Activated naive CD8-positive, alpha-beta T cell treated with anti-CD3 and anti-CD28 coated beads, Interleukin-2, amount 50 U/mL, for 16 hours (primary cell): ENCODE measurements around the gene ITGB1BP2.
"Not testable (repeated sequence)": the region's sequence is repeated elsewhere in the genome, so short reads cannot be mapped to it uniquely, and the experiment has no call there.

Experiments
- DNase-seq: peaks from one replicate; pipeline ENCODE4 v3.0.0-alpha.2; 2020; ENCODE audit warnings: low read depth, low spot score

Gene ITGB1BP2

DNA sequence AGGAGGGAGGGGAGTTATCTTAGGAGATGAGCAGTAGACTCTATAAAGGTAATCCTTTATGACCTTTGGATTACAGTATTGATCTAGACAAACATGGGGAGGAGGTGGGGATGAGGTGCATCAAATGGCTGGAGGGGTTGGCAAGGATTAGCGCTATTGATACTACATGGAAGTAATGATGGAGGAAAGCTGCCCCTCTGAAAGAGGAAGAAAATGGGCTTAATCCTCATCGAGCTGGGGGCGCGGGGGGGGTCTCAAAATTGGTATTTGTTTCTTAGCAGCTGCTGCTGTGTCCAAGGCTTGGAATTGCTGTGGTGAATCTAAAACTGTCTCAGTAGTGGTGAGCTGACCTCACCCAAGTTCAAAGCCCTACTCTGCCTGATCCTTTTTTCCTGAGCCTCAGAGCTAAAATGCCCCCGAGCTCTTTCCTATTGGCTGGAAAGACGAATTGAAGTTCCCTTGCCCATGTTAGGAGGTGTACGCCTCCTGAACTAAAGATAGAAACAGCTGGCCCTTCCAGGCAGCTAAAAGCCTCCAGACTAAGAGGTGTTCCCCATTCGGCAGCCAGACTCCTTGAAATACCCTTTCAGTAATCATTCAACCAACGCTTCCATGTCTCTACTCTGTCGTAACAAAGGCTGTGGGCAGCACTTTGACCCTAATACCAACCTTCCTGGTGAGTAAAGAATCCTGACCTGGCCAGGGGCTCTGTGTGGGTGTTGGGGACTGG is at the start of gene ITGB1BP2:
ITGB1BP2 (plus strand) TSS at position 556 of the 730 bp plus-strand sequence; CDS start at position 613, 57 bp downstream.
- DNase-seq, result no peak

DNA sequence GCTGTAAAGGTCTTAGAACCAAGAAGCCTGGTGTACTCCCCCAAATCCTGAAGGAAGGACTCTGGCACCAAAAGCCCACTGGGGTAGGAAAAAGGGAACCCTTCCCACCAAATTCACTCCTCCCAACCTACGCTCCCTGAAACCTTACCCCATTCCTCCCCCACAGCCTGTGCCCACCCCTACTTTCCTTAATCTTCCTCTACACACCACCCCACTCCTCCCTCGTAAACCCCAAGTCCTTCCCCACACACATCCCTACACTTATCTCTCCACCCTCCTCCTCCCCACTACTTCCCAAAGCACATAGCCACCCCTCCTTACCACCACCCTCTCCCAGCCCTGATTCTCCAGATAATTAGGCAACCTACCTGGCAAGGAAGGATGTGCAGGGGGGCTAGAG is 49.3 kb upstream of the ITGB1BP2 start:
- DNase-seq, result no peak

DNA sequence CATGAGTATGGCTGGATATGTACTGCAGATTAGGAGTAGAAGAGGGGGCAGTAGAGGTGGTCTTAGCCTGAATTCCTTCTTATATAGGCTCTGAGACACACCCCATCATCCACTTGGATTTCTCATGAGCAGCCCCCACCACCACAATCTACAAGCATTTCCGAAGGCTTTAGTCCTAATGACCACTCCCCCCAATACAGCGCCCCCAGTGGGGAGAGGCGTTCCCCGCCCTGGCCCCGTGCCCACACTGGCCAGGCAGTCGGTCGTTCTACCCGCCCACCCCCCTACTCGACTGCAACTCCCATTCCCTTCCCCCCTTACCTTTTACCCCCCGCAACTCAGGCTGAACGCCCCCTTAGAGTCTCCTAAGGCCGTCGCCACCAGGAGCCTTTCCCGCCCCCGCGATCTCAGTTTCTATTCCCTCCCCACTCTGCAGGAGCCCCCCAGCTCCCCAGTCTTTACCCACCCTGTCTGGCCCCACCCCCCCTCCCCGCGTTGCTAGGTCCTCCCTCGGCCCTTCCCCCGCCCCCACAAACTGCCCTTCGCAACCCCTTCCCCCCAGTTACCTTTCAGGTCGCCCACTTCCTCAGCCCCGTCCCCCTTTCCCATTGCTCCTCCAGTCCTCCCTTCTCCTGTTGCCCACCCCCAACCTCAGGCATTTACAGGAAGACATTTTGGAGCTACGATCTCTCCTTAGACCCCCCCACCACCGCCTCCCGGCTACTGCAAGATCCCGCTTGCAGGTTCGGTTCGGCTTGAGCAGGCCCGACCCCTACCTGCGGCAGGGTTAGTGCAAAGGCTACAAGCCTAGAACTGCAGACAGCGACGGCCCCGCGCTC is 48.1 kb upstream of the ITGB1BP2 start:
- DNase-seq, result no peak

DNA sequence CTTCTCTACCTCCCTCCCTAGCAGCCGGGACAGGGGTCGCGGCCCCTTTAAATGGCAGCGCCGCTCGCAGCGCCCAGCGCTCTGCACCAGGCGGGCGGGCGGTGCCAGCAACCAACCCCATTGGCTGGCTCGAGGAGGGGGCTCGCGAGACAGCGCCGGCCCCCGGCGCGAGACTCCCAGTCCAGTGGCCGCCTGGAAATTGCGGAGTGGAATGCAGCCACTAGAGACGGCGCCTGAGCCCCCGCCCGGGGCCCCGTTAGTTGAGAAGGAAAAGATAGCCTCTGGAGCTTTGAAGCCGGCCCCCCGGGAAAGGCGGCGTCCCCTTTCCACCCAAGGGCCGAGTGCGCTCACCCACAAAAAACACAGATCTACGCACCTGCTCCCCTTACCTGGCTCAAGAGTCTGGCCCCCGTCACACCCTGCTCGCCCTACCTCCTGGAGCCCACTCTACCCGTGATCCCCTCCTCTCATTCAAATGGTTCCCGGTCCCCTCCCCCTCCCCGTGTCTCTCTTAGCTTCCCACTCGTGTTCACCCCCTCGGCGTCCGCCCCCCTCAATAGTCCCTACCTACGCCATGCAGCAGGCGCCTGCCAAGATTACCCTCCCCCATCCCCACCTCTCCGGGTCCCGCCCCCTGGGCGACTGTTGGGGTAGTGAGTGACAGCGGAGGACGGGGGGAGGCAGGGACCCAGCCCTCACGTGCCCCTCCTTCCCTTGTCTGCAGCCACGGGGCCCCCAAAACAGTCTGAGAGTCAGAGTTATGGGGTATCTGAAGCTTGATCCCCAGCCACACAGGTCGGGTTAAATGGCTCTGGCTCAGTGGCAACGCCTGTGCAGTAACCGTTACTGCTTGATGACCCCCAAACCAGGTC is 47.2 kb upstream of the ITGB1BP2 start, which contains the start of gene ZMYM3:
ZMYM3 (minus strand) TSS at position 49 of the 872 bp plus-strand sequence. CDS start 885 bp downstream, outside the sequence.
- peak; percentile 49 for DNase-seq

DNA sequence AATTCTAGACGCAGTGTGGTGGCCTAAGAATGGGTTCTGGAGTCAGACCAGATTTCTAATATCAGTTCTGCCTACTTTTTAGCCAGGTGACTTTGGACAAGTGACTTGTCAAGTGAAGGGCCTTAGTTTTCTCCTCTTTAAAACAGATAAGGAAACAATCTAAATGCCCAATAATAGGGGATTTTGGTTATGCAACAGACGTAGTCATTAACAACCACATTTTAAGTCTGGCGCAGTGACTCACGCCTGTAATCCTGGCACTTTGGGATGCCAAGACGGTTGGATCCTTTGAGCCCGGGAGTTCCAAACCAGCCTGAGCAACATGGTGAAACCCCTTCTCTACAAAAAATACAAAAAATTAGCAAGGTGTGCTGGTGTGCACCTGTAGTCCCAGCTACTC is 45.5 kb upstream of the ITGB1BP2 start:
- no peak for DNase-seq

DNA sequence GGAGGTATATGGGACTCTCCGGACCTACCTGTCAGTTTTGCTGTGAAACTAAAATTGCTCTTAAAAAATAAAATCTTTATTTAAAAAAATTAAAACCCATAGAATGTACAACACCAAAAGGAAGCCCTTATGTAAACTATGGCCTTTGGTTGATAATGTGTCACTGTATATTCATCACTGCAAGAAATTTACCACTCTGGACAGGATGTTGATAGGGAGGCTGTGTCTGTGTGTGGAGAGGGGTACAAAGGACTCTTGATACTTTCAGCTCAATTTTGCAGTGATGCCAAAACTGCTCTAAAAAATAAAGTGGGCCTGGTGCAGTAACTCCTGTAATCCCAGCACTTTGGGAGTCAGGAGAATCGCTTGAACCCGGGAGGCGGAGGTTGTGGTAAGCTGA is 44.7 kb upstream of the ITGB1BP2 start:
- DNase-seq, result no peak

DNA sequence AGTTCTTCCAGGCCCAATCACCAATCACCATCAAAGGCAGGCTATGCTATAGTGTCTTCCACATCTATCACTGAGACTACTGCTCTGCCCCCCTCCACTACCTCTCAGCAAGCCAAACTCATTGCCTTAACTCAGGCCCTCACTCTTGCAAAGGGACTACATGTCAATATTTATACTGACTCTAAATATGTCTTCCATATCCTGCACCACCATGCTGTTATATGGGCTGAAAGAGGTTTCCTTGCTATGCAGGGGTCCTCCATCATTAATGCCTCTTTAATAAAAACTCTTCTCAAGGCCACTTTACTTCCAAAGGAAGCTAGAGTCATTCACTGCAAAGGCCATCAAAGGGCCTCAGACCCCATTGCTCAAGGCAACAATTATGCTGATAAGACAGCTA is 32.9 kb upstream of the ITGB1BP2 start:
- DNase-seq, result not testable (repeated sequence)

DNA sequence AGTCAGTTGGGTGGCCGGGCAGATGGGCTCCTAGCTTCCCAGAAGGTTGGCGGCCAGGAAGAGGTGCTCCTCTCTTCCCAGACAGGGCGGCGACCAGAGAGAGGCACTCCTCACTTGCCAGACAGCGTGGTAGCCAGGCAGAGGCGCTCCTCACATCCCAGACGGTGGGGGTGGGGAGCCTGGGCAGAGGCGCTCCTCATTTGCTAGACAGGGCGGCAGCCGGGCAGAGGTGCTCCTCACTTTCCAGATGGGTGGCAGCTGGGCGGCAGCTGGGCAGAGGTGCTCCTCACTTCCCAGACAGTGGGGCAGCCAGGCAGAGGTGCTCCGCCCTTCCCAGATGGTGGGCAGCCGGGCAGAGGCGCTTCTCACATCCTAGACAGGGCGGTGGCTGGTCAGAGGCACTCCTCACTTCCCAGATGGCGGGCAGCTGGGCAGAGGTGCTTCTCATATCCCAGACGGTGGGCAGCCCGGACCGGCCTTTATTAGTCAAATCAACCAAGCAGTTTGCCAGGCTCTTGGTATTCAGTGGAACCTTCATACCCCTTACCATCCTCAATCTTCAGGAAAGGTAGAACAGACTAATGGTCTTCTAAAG is 31.7 kb upstream of the ITGB1BP2 start:
- DNase-seq, result no peak

DNA sequence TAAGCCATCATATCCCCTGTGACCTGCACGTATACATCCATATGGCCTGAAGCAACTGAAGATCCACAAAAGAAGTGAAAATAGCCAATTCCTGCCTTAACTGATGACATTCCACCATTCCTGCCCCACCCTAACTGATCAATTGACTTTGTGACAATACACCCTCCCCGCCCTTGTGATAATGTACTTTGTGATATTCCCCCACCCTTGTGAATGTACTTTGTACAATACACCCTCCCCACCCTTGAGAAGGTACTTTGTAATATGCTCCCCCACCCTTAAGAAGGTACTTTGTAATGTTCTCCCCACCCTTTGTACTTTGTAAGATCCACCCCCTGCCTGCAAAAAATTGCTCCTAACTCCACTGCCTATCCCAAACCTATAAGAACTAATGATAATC is 29.2 kb upstream of the ITGB1BP2 start:
- DNase-seq, result not testable (repeated sequence)

DNA sequence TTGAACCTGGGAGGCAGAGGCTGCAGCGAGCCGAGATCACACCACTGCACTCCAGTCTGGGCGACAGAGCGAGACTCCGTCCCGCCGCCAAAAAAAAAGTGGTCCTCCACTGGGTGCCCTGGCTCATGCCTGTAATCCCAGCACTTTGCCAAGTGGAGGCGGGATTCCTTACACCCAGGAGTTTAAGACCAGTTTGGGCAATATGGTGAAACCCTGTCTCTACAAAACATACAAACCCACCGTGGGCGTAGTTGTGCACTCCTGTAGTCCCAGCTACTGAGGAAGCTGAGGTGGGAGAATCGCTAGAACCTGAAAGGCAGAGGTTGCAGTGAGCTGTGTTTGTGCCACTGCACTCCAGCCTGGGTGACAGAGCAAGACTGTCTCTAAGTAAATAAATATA is 20.2 kb upstream of the ITGB1BP2 start:
- DNase-seq, result not testable (repeated sequence)

DNA sequence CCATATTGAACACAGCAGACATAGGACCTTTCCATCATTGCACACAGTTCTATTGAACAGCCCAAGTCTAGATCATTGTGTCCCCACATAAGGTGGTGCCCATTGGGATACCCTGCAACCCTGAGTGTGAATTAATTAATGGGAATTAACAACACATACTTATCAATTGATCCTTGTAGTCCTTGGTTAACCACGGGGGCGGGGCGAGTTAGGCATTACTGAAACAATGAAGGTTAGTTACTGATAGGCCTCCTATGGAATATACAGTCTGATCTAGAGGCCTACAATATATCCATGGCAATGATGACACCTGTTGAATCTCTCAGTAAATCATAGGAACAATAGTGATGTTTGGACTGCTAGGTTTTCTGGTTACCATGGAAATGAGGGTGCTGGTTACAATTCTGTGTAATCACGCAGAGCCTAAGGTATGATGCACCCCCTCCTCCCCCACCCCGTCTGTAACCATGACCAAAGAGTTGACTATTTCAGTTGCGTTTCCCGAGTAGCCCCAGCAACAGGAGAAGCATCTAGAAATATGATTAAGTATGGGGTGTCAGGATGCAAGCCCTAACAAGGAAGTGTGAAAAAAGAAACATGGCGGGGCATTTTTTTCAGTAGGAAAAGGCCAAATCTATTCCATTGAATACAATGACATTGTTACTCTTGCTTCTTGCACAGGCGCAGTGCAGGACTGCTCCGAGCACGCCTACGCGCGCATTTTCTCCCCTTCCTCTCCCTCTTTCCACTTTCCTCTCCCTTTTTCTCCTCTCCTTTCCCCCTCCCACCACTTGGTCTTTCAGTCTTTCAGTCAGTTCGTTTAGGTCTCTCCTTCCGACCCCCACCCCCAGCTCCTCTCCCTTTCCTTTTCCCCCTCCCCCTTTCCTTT is 18.8 kb upstream of the ITGB1BP2 start:
- peak; percentile 2 for DNase-seq

DNA sequence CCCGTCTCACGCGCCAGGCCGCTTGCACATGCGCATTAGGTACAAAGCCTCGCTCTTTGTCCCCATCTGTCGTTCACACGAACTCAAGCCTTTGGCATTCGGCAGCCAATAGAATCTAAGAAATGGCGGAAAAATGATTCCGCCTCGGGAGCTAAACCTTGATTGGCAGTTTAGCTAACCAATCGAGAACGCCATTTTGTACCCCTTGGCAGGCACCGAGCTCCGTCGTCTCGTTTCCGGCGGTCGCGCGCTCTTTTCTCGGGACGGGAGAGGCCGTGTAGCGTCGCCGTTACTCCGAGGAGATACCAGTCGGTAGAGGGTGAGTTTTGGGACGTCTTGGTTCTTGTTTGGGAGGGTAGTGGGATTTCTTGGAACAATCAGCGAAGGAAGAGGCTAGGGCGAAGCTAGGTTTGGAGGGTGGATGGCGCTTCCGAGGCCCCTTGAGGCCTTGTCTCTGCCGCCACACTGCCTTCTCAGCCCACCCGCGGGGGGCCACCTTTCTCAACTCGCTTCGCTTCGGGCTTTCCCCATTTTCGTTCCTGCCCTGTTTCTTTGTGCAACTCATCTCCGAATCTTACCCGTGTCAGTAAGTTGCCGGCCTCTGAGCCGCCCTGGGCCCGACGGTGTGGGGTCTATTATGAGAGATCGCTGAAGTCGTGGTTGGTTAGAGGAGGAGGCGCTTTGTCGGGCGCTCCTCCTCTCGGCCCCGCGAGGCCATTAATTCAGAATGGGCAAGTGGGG is 18.0 kb upstream of the ITGB1BP2 start, which contains the start of gene NONO:
NONO (plus strand) TSS at position 233 of the 741 bp plus-strand sequence. CDS start 7,003 bp downstream, outside the sequence.
- peak; percentile 65 for DNase-seq

DNA sequence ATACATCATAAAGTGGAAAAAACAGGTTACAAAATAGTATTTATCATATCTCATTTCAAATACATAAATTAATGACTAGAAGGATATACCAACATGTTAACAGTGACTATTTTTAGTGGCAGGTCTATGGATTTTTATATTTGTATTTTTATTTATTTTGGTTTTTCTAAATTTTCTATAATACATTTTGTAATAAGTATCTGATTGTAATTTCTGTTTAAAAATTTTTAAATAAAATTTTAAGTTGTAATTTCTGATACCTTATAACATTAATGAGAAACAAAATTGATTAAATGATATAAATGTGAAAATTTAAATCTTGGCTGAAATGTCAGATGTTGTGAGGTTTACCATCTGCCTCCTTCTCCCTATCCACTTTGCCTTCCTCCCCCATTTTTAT is 15.6 kb upstream of the ITGB1BP2 start:
- DNase-seq, result no peak

DNA sequence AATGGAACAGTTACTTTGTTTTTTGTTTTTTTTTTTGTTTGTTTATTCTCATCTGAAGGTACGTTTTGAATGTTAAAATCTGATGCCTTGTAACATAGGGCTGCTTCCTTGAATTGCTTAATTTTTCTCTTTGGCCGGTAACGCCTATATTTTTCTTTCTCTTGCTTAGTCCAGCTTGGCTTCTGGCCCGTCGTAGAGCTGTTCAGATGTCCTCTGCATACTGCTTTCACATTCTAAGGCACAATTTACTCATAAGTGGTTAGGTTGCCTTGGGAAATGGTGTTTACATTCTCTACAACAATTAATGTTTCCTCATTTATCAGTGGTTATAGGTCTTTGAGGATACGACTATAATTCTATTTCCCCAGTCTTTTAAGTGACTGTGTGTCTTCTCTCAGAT is 10.2 kb upstream of the ITGB1BP2 start:
- no peak for DNase-seq

DNA sequence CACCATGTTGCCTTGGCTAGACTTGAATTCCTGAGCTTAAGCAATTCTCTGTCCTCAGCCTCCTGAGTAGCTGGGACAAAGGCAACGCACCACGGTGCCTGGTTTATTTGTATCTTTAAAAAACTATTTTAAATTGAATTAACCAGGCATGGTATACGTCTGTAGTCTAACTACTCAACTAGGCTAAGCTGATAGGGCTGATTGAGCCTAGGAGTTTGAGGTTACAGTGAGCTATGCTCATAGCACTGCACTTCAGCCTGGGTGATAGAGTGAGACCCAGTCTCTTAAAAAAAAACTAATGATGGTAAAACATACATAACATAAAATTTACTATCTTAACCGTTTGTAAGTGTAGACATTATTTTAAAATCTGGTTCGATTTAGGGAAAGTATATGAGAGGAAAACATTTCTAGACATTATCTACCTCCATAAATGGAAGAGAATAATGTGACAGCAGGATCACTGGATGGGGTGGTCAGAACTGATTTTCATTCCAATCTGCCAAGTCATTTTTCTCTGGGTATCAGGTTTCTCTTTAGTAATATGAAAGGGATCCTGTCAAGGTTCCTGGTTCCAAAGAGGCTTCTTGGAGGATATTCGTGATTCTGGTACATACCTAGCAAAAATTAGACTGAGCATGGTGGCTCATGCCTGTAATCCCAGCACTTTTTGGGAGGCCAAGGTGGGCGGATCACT is 8.7 kb upstream of the ITGB1BP2 start:
- DNase-seq, result no peak

DNA sequence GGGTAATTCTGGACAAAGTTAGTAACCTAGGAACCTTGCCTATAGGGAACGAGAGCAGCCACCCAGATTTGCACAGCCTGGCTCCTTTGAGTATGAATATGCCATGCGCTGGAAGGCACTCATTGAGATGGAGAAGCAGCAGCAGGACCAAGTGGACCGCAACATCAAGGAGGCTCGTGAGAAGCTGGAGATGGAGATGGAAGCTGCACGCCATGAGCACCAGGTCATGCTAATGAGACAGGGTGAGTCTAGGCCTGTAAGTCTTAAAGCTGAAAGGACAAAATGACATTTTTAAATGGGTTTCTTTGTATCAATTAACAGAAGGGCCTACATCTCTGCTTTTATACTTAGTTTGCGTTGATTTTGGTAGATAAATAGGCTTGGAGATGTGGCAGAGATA is 4.7 kb upstream of the ITGB1BP2 start:
- no peak for DNase-seq

DNA sequence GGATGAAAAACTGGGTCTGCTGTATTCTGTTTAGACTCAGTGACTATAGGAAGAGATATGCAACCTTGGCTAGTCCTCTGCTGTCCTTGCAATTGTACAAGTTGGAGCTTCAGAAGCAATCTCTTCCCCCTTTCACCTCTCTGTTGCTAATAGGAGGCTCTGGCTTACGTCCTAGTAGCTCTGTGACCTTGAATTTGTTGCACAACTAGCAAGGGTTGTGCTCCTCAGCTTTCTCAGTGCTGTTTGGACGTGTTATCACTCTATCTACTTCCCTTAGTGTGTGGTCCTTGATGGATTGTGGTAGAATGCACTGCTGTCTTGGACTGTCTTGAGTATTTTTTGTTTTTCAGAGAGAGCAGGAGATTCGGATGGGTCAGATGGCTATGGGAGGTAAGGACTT is 3.4 kb upstream of the ITGB1BP2 start:
- DNase-seq, result no peak

DNA sequence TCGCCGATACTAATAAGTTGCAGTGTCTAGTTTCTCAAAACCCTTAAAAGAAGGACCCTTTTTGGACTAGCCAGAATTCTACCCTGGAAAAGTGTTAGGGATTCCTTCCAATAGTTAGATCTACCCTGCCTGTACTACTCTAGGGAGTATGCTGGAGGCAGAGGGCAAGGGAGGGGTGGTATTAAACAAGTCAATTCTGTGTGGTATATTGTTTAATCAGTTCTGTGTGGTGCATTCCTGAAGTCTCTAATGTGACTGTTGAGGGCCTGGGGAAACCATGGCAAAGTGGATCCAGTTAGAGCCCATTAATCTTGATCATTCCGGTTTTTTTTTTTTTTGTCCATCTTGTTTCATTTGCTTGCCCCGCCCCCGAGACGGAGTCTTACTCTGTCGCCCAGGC is 1.5 kb upstream of the ITGB1BP2 start:
- not testable (repeated sequence) for DNase-seq

DNA sequence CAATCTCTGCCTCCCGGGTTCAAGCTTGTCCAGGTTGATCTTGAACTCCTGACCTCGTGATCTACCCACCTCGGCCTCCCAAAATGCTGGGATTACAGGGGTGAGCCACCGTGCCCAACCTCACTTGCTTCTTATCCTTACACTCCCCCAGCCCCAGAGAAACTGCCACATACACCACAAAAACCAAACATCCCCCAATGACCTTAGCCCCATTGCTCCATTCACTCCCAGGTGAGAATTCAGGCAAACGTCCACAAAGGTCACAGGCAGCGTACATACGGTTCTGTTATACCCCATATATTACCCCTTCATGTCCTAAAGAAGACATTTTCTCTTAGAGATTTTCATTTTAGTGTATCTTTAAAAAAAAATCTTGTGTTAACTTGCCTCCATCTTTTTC is 1.1 kb upstream of the ITGB1BP2 start:
- not testable (repeated sequence) for DNase-seq
